Upper lobe of right lung (tissue), 1 donor: ENCODE results near the gene CTBP2. TPM values are rescaled to one million over a fixed set of nuclear protein-coding genes. Genes with fewer than 3 reads are reported as not detected.
"Not testable (repeated sequence)": the region's sequence is repeated elsewhere in the genome, so short reads cannot be mapped to it uniquely, and the experiment has no call there.

Experiments used
- ATAC-seq: fragments of 200-7000 bp; cut with Tn5 transposase; one replicate; pipeline ENCODE4 v1.9.1; 2020; ENCODE audit warnings: mild to moderate bottlenecking, moderate library complexity
- DNase-seq: peaks from one replicate; pipeline ENCODE4 v3.0.0-alpha.2; 2020
- H3K27ac ChIP-seq: fragments of 200-600 bp; one replicate; pipeline ENCODE4 v1.8.0; 2022
- H3K27me3 ChIP-seq: fragments of 200-600 bp; one replicate; pipeline ENCODE4 v1.8.0; 2022; ENCODE audit warnings: mild to moderate bottlenecking
- H3K36me3 ChIP-seq: fragments of 200-600 bp; one replicate; pipeline ENCODE4 v1.8.0; 2022
- H3K4me1 ChIP-seq: fragments of 200-600 bp; one replicate; pipeline ENCODE4 v1.8.0; 2022
- H3K4me3 ChIP-seq: fragments of 200-600 bp; one replicate; pipeline ENCODE4 v1.8.0; 2022; ENCODE audit warnings: mild to moderate bottlenecking
- H3K9me3 ChIP-seq: fragments of 200-600 bp; one replicate; pipeline ENCODE4 v1.8.0; 2022
- CTCF ChIP-seq: fragments of 200-600 bp; IDR thresholded peaks from one replicate; pipeline ENCODE4 v1.8.0; 2022; ENCODE audit warnings: antibody characterized with exemption
- intact Hi-C: fragments of 100-400 bp; cut with DNase I; formaldehyde crosslinking; loops from one replicate; pipeline ENCODE4 v1.11.0; 2022
- total RNA-seq: library from RNA; stranded (reverse); fragmentation: NEBNext Ultra II Directional; extraction: Animal tissue kit (Norgen Biotek cat#: 25700); gene quantifications from one replicate; pipeline ENCODE4 v1.2.1, GENCODE V29; 2021
- donor health status: DM: no; HTN: yes; CAD: no; lungs with severe emphysema.

CTBP2 gene
- total RNA-seq, 1 donor from 2014 or later, result 66.7 TPM

- no peak for ATAC-seq
- H3K4me1 ChIP-seq, result peaks cover 6% of the 10 kb centered on the region
- H3K9me3 ChIP-seq, result no peaks in the 10 kb centered on the region
- intact Hi-C loops, result no loop called here
- H3K27me3 ChIP-seq, result no peaks in the 10 kb centered on the region
- TF ChIP-seq CTCF, result no peak
- DNase-seq, result no peak
- H3K4me3 ChIP-seq, result no peak overlapping the region
- H3K36me3 ChIP-seq, result no peaks in the 10 kb centered on the region
- H3K27ac ChIP-seq, result no peak overlapping the region
Observed at GRCh38 chr10:125163803-125164202, 3.4 kb upstream of the CTBP2 start.

GRCh38 chr10:125163312-125163711, 2.9 kb upstream of the CTBP2 start:
- intact Hi-C loops, DNase-seq, ATAC-seq, H3K9me3 ChIP-seq, H3K4me1 ChIP-seq, H3K4me3 ChIP-seq, H3K36me3 ChIP-seq, H3K27ac ChIP-seq, H3K27me3 ChIP-seq: not testable (repeated sequence)

GRCh38 chr10:125162120-125162931, 2.0 kb upstream of the CTBP2 start:
- intact Hi-C loops, result no loop called here
- TF ChIP-seq CTCF, result no peak
- H3K4me3 ChIP-seq, result peak overlapping the region; percentile 71
- H3K4me1 ChIP-seq, result peaks cover 14% of the 10 kb centered on the region
- no peaks in the 10 kb centered on the region for H3K27me3 ChIP-seq
- no peaks in the 10 kb centered on the region for H3K36me3 ChIP-seq
- DNase-seq (peak; percentile 72), ATAC-seq (no peak)
- H3K27ac ChIP-seq, result peak overlapping the region; percentile 91
- no peaks in the 10 kb centered on the region for H3K9me3 ChIP-seq

GRCh38 chr10:125161707-125162119, 1.4 kb upstream of the CTBP2 start:
- intact Hi-C loops, result no loop called here
- ATAC-seq, result peak; percentile 1

GRCh38 chr10:125160856-125161706, 718 bp upstream of the CTBP2 start:
- ATAC-seq, result peak; percentile 80
- DNase-seq, result peak; percentile 91
- intact Hi-C loops, result no loop called here

More at GRCh38 chr10:125161707-125162119, 1.4 kb upstream of the CTBP2 start:
- Histone ChIP-seq H3K4me3 (peak overlapping the region; percentile 71), H3K27me3 (no peaks in the 10 kb centered on the region), H3K9me3 (no peaks in the 10 kb centered on the region), H3K36me3 (no peaks in the 10 kb centered on the region), H3K4me1 (peaks cover 19% of the 10 kb centered on the region), H3K27ac (peak overlapping the region; percentile 91)
- DNase-seq, result peak; percentile 73
- peak; percentile 1 for TF ChIP-seq CTCF

More at GRCh38 chr10:125160856-125161706, 718 bp upstream of the CTBP2 start:
- Histone ChIP-seq H3K9me3 (no peaks in the 10 kb centered on the region), H3K4me3 (peak overlapping the region; percentile 71), H3K27ac (peak overlapping the region; percentile 91), H3K4me1 (peaks cover 26% of the 10 kb centered on the region), H3K27me3 (no peaks in the 10 kb centered on the region), H3K36me3 (no peaks in the 10 kb centered on the region)
- peak; percentile 53 for TF ChIP-seq CTCF
